C4-2B (cell line): ENCODE data around the gene MS4A4A.

Experiments
- H3K27ac ChIP-seq: fragments of 450-650 bp; 2 replicates; pipeline ENCODE4 v1.5.1; 2017
- ZFX ChIP-seq: fragments of 450-650 bp; IDR thresholded peaks from 2 replicates; pipeline ENCODE4 v1.6.1; 2017
- TF ChIP-seq, protein P1 (sequence below): fragments of 450-650 bp; conservative IDR thresholded peaks from 2 replicates; pipeline ENCODE4 v1.5.1; 2017; ENCODE audit warnings: mild to moderate bottlenecking

Gene MS4A4A

DNA sequence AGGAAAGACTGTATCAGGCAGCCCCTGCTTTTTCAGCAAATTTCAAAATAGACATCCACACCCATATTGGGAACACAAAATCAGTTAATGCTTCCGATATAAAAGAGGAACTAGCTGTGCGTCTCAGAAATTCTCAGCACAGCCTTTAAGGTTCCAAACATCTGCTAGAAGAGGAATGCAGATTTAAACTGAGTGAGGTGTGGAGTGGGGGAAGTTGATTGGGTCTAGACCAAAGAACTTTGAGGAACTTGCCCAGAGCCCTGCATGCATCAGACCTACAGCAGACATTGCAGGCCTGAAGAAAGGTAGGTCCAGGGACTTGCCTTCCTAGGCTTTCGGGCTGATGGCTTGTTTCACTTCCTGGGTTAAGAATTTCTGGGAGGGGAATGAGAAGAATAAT lies at the start of gene MS4A4A:
Gene MS4A4A, plus strand, starts transcription at position 255 of the 400 bp plus-strand sequence. Its CDS starts 10 bp downstream, at position 265.
- no peak within 1 kb of the TSS for H3K27ac ChIP-seq
- TF ChIP-seq, protein P1, sequence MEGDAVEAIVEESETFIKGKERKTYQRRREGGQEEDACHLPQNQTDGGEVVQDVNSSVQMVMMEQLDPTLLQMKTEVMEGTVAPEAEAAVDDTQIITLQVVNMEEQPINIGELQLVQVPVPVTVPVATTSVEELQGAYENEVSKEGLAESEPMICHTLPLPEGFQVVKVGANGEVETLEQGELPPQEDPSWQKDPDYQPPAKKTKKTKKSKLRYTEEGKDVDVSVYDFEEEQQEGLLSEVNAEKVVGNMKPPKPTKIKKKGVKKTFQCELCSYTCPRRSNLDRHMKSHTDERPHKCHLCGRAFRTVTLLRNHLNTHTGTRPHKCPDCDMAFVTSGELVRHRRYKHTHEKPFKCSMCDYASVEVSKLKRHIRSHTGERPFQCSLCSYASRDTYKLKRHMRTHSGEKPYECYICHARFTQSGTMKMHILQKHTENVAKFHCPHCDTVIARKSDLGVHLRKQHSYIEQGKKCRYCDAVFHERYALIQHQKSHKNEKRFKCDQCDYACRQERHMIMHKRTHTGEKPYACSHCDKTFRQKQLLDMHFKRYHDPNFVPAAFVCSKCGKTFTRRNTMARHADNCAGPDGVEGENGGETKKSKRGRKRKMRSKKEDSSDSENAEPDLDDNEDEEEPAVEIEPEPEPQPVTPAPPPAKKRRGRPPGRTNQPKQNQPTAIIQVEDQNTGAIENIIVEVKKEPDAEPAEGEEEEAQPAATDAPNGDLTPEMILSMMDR, result no peak
- TF ChIP-seq ZFX, result no peak

DNA sequence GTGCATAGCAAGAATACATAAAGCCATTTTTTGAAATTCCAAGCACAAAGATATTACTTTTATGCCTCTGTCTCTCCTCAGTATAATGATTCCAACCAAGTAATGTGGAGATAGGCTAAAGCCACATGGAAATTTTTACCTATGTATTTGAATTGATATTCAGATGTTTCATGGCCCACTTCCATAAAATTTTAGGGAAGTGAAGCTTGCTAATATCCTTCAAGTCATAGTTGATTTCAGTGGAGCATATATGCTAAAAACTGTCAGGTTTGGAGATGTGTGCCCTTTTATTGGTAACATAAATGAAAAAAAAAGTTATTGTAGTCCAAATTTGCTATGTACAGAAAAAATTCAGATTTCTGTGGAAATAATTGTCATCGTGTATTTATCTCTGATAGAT lies 49.8 kb upstream of the MS4A4A start:
- TF ChIP-seq, protein P1, result no peak
- TF ChIP-seq ZFX, result no peak

GRCh38 chr11:60235321-60235720 lies 45.1 kb upstream of the MS4A4A start:
- no peak overlapping the region for H3K27ac ChIP-seq
- TF ChIP-seq, protein P1, result no peak
- TF ChIP-seq ZFX, result no peak

More for the DNA sequence above, 49.8 kb upstream of the MS4A4A start:
- no peak overlapping the region for H3K27ac ChIP-seq

DNA sequence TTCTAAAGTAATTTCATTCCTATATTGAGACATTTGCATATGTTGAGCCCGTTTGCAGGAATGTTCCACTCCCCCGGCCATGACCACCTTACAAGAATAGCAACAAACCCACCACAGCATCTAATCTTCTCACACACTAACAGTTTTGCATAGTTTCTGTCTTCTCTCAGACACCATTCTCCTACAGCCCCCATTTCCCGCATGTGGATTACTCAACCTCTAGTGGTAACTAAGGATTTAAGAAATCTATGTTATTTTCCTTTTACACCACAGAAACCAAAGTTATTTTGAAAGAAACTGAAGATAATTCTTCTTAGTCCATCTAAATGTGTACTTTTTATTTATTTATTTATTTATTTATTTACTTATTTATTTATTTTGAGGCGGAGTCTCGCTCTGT lies 39.8 kb upstream of the MS4A4A start:
- no peak overlapping the region for H3K27ac ChIP-seq
- TF ChIP-seq ZFX, result no peak
- TF ChIP-seq, protein P1, result no peak

DNA sequence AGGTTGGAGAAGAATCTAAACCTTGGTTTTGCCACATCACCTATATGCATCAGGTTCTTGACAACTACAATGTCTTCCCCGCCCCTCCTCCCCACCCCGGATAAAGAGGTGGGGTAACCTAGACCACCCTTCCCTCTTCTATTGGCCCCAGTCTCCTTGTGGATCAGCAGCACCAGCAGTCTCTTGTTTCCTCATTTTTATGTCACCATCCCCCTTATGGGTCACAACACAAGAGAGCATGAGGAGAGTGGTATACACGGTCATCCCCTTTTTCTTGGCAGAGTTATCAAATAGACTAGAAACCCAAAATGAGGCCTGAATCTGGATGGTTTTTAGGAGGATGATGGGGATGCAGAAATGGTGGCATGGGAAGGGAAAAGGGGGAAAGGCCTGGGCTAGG lies 38.7 kb upstream of the MS4A4A start:
- no peak overlapping the region for H3K27ac ChIP-seq
- TF ChIP-seq ZFX, result no peak
- TF ChIP-seq, protein P1, result no peak

DNA sequence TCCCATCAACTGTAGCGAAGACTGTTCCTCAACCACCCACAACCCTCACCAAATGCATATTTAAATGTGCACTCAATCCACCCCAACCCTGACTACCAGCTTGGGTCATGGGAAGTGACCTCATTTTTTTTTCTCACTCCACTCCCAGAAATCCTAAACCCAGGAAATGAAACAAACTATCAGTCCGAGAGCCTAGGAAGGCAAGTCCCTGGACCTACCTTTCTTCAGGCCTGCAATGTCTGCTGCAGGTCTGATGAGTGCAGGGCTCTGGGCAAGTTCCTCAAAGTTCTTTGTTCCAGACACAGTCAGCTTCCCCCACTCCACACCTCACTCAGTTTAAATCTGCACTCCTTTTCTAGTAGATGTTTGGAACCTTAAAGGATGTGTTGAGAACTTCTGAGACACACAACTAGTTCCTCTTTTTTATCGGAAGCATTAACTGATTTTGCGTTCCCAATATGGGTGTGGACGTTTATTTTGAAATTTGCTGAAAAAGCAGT lies 37.7 kb upstream of the MS4A4A start, which contains the start of gene MS4A4E:
Gene MS4A4E, minus strand, starts transcription at position 398 of the 500 bp plus-strand sequence. CDS start 13,082 bp downstream, outside the sequence.
- H3K27ac ChIP-seq, result no peak within 1 kb of the TSS
- TF ChIP-seq ZFX, result no peak
- TF ChIP-seq, protein P1, result no peak

GRCh38 chr11:60251485-60252212 lies 28.8 kb upstream of the MS4A4A start:
- H3K27ac ChIP-seq, result no peak overlapping the region
- no peak for TF ChIP-seq ZFX
- TF ChIP-seq, protein P1, result peak; percentile 21
